VCaP (cell line): ENCODE measurements around the gene HCRTR2.

ENCODE experiments used
- H3K27ac ChIP-seq: fragments of 450-650 bp; 2 replicates; pipeline ENCODE4 v1.5.1; 2017
- CTCF ChIP-seq: fragments of 450-650 bp; conservative IDR thresholded peaks from 2 replicates; pipeline ENCODE4 v1.5.1; 2017; ENCODE audit warnings: mild to moderate bottlenecking, moderate library complexity

HCRTR2 gene

GRCh38 chr6:55184782-55185530 is 10.6 kb downstream of the HCRTR2 start:
- no peak for TF ChIP-seq CTCF
- no peak overlapping the region for H3K27ac ChIP-seq

GRCh38 chr6:55198715-55199114 is 24.4 kb downstream of the HCRTR2 start:
- no peak for TF ChIP-seq CTCF
- H3K27ac ChIP-seq = no peak overlapping the region

- H3K27ac ChIP-seq = no peak overlapping the region
- no peak for TF ChIP-seq CTCF
These were observed 24.9 kb downstream of the HCRTR2 start for GRCh38 chr6:55199239-55199638.

- TF ChIP-seq CTCF = no peak
These were observed 34.5 kb downstream of the HCRTR2 start for GRCh38 chr6:55208478-55209458.

GRCh38 chr6:55210952-55211351 is 36.6 kb downstream of the HCRTR2 start:
- no peak for TF ChIP-seq CTCF
- no peak overlapping the region for H3K27ac ChIP-seq

More at GRCh38 chr6:55208478-55209458, 34.5 kb downstream of the HCRTR2 start:
- H3K27ac ChIP-seq = no peak overlapping the region

GRCh38 chr6:55212156-55212555 is 37.8 kb downstream of the HCRTR2 start:
- H3K27ac ChIP-seq = no peak overlapping the region
- TF ChIP-seq CTCF = no peak

GRCh38 chr6:55220961-55221360 is 46.6 kb downstream of the HCRTR2 start:
- no peak for TF ChIP-seq CTCF
- peak overlapping the region; percentile 39; the same call in 1 of the 2 replicates for H3K27ac ChIP-seq
